HG03095 (cell line): ENCODE measurements around the gene AGAP2.
"Not testable (repeated sequence)": the region's sequence is repeated elsewhere in the genome, so short reads cannot be mapped to it uniquely, and the experiment has no call there.

Experiments used
- ATAC-seq: cut with Tn5 transposase; IDR thresholded peaks from one replicate; pipeline ENCODE4 v1.9.1; 2021; ENCODE audit warnings: moderate library complexity; ENCODE audit not compliant: unreplicated experiment

AGAP2 gene

GRCh38 chr12:57698414-57698813, 40.1 kb downstream of the AGAP2 start:
- no peak for ATAC-seq

GRCh38 chr12:57697076-57697475, 41.5 kb downstream of the AGAP2 start:
- no peak for ATAC-seq

- ATAC-seq = no peak
Measured at GRCh38 chr12:57695770-57696432, 42.6 kb downstream of the AGAP2 start.

- ATAC-seq = no peak
Measured at GRCh38 chr12:57694459-57695019, 44.0 kb downstream of the AGAP2 start.

- peak; percentile 98 for ATAC-seq
Measured at GRCh38 chr12:57693659-57694458, 44.7 kb downstream of the AGAP2 start, which contains the start of gene OS9. TSS of gene OS9 (plus strand) at chr12:57694132. CDS start at chr12:57694162, 30 bp downstream.

GRCh38 chr12:57693317-57693658, 45.3 kb downstream of the AGAP2 start:
- ATAC-seq = no peak

- ATAC-seq = no peak
Measured at GRCh38 chr12:57692500-57692899, 46.0 kb downstream of the AGAP2 start.

GRCh38 chr12:57688931-57689330, 49.6 kb downstream of the AGAP2 start:
- ATAC-seq = no peak

GRCh38 chr12:57687862-57688261, 50.7 kb downstream of the AGAP2 start:
- ATAC-seq = no peak

GRCh38 chr12:57679697-57680096, 58.8 kb downstream of the AGAP2 start:
- no peak for ATAC-seq

GRCh38 chr12:57677947-57678346, 60.6 kb downstream of the AGAP2 start:
- ATAC-seq = not testable (repeated sequence)

GRCh38 chr12:57674691-57675090, 63.9 kb downstream of the AGAP2 start:
- no peak for ATAC-seq
